IPS DF 4.7 (cell line): ENCODE data around the gene PPIL4.

ENCODE experiments used
- DNase-seq: peaks from one replicate; pipeline ENCODE4 v3.0.0-alpha.2; 2013; ENCODE audit warnings: low spot score; ENCODE audit errors: extremely low read depth

PPIL4 gene, protein sequence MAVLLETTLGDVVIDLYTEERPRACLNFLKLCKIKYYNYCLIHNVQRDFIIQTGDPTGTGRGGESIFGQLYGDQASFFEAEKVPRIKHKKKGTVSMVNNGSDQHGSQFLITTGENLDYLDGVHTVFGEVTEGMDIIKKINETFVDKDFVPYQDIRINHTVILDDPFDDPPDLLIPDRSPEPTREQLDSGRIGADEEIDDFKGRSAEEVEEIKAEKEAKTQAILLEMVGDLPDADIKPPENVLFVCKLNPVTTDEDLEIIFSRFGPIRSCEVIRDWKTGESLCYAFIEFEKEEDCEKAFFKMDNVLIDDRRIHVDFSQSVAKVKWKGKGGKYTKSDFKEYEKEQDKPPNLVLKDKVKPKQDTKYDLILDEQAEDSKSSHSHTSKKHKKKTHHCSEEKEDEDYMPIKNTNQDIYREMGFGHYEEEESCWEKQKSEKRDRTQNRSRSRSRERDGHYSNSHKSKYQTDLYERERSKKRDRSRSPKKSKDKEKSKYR

DNA sequence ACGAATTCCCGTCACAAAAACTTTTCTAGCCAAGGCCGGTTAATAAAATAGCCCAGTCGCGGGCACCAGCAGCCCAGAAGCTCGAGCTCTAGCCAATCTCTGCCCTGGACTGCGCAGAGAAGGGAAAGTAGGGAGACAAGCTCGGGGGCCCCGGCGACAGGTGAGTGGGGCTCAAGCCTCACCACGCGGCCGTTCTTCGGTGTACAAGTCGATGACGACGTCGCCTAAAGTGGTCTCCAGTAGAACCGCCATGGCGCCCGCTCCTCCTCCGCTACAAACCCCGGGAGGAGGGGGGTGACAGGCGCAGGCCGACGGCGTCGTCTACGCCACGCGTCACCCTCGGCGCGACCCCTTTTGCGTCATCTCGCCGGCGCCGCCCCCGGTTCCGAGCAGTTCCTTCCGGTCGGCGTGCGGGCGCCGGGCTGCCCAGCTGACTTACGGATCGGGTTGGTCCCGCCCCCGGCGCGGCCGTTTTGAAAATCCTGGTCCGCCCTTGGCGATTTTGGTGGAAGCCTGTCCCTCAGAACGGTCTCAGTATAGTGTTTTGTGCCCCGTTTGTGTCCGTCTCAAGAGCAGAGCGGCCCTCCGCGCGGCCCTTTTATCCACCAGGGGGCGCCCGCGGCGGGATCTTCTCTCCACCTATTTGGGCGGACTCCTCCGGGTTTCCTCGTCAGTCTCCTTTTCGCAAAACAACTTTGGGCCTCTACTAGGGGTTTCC, at the start of gene PPIL4:
PPIL4 (minus strand) TSS at position 290 of the 718 bp plus-strand sequence; CDS start at position 252, 38 bp downstream.
- peak; percentile 66 for DNase-seq

DNA sequence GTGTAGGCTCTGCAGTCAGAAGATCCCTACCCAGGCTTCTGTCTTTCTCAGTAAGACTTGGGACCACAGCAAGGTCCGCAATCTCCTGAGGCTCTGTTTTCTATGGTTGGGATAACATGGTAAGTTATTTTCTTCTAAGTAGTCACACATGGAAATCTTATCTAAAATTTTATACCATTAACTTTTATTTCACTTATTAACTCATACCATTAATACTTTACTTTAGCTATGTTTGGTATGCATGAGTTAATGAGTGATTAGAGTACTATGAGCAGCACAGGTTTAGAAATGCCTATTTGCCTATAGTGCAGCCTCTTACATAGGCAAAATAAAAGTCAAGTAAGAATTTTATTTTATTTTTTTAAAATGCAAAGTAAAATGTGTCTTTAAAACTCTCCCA, 47.6 kb upstream of the PPIL4 start:
- DNase-seq: no peak

DNA sequence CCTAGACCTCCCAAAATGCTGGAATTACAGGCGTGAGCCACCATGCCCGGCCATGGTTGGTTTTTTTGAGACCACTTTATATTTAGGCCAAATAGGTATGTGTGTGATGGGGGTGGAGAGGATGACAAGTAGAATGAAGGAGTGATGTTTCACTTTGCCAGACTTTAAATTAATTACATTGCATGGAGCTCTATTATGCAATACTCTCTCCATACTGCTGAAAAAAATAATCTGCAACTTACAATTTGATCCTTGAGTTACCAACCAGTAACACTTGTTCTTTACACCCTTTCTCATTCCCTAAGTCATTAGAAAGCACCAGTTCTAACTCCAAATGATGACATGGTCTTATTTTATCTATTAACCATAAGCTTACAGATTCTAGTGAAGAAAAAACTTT, 47.1 kb upstream of the PPIL4 start:
- no peak for DNase-seq

DNA sequence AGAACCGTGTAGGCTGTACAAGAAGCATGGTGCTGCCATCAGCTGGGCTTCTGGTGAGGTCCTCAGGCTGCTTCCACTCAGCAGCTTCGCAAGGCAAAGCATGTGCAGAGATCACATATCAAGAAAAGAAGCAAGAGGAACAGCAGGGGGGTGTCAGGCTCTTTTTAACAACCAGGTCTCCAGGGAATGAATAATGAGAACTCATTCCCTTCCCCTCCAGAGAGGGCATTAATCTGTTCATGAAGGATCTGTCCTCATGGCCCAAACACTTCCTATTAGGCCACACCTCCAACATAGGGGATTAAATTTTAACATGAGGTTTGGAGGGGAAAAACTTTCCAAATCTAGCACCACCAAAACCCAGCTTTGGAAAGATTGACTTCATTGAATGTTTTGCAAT, 40.3 kb upstream of the PPIL4 start:
- no peak for DNase-seq

DNA sequence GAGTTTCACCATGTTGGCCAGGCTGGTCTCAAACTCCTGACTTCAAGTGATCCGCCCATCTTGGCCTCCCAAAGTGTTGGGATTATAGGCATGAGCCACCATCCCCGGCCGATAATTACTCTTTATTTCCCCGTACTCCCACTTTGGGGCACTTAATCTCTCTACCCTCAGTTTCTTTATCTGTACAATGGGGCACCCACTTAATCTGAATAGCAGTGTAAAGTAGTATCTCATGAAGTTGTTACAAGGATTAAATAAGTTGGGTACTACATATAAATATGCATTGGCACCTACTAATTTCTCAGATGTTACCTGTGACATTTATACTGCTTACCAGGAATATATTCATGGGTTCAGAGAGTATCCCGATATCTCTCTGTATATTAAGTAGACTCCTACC, 35.5 kb upstream of the PPIL4 start:
- no peak for DNase-seq

DNA sequence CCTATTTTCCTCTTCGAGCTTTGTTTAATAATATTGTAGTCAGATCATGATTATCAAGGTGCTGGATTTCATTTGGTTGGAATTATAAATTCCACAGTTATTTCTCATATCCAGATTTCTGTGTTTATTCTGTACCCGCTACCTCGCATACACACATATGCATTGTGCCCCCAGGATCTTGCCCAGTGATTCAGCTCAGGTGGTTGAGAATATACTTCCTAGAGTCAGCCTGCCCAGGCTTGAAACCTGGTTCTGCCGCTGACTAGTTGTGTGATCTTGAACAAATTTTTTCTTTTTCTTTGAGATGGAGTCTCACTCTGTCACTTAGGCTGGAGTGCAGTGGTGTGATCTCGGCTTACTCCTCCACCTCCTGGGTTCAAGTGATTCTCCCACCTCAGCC, 35.0 kb upstream of the PPIL4 start:
- DNase-seq: no peak

DNA sequence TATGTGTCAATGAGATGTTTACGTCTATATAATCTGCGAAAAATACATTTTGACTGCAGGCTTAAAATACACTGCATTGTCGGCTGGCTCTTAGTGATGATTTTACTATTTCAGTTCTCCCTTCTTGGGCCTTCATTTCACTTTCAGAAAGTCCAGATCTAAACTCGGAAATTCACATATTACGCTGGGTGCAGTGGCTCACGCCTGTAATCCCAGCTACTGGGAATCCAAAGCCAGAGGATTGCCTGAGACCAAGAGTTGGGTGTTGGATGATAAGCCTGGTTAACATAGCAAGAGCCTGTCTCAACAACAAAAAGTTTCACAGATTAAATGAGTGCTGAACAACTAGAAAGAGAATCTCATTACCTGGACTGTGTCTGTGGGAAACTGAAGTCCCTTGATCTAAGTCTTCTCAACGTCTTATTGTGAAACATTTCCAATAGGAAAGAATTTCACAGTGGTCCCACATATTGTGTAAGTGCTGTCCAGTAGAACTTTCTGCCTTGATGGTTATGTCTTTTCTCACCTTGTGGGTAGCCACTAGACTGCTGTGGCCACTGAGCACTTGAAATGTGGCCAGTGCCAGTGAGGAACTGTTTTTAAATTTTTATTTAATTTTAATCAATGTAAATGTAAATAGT, 22.2 kb upstream of the PPIL4 start:
- DNase-seq: no peak

DNA sequence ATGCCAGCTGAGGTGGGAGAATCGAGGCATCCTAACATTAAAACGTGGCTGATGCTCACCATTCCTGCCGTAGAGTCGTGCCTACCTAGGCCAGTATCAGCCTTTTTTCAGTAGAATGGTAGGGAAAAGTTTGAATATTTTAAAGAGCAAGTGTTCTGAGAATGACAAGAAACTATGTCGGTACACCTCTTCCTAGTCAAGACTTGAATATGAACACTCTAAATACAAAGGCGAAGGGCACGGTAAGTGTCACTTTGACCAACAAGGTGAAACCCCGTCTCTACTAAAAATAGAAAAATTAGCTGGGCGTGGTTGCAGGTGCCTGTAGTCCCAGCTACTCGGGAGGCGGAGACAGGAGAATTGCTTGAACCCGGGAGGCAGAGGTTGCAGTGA, 21.3 kb upstream of the PPIL4 start:
- no peak for DNase-seq

DNA sequence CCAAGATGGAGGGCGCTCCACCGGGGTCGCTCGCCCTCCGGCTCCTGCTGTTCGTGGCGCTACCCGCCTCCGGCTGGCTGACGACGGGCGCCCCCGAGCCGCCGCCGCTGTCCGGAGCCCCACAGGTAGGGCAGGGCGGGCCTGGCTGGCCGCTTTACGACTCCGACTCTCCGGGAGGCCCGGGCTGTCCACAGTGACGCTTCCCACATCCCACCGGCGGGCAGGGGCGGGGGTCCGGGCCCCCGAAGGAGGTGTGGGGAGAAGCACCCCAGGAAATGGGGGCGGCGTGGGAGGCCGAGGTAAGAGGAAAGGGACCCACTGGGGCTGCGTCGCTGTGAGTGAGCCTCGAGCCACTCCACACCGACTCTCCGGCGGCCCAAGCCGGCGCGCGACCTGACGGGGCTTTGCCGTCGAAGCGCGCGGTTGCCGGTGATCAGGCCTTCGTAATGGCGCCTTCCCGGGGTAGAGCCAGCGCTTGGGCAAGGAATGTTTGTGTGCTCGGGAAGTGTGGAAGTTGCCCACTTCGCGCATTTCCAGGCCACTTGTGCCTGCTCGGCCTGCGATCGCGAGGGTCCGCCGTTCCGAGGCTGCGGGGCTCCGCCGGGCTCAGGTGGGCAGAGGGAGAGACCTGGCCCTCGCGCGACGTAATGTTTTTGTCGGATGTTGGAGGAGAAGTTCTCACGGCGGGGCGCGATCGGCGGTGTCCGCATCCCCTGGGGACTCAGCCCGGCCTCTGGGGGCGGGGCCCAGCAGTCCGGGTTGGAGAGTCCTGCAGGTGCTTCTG, 20.8 kb upstream of the PPIL4 start:
- DNase-seq: no peak

DNA sequence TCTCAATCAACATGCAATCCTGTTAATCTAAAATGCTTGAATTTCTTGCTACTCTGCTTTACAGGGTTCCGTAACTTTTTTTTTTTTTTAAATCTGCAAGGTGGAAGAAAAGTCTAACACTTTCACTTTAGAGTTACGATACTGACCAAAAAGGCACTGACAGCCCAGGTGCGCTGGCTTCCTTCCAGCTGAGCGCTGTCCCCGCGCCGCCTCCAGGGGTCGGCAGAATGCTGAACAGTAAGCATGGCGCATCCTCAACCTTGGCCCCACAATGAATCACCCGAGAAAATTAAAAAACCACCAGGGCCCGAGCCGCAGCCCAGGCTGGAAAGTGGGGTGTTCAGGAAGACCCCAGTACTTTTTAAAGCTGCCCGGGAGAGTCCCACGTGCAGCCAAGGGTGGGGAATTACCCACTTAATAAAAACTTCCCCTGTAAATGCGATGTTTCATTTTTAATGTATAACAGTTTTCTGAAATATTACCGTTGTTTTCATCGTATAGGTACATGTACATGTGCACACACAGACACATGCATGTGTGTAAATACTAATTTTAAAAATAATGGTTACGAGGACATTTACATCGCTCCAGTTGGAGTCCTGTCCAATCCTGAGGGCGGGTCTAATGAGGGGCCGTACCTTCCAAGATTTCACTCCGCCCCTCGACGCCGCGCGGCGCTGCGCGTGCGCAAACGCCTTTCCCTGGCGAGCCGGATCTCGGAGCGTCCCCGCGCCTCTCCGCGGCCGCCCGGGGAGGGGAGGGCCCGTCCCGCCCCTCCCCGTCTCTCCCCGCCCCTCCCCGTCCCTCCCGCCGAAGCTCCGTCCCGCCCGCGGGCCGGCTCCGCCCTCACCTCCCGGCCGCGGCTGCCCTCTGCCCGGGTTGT, 19.9 kb upstream of the PPIL4 start, which contains the start of gene GINM1:
GINM1 (plus strand) TSS at position 849 of the 883 bp plus-strand sequence. CDS start 40 bp downstream, outside the sequence.
- DNase-seq: peak; percentile 53

DNA sequence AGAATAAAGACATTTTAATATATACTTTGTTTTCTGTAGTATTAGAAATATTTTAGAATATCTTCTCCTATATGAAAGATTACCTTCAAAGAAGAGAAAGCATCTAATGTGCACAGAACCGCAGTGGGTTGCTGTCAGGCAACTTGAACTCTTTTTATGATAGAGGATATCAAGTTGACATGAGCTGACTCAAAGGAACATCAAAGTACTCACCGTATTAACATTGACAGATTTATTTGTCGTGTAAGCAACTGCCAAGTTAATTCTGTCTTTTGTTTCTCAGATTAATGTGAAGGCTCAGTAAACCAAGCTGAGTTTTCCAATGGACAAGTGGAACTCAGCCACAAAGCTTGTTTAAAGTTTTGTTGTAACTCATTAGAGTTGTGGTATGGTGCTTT, 18.1 kb upstream of the PPIL4 start:
- DNase-seq: no peak

DNA sequence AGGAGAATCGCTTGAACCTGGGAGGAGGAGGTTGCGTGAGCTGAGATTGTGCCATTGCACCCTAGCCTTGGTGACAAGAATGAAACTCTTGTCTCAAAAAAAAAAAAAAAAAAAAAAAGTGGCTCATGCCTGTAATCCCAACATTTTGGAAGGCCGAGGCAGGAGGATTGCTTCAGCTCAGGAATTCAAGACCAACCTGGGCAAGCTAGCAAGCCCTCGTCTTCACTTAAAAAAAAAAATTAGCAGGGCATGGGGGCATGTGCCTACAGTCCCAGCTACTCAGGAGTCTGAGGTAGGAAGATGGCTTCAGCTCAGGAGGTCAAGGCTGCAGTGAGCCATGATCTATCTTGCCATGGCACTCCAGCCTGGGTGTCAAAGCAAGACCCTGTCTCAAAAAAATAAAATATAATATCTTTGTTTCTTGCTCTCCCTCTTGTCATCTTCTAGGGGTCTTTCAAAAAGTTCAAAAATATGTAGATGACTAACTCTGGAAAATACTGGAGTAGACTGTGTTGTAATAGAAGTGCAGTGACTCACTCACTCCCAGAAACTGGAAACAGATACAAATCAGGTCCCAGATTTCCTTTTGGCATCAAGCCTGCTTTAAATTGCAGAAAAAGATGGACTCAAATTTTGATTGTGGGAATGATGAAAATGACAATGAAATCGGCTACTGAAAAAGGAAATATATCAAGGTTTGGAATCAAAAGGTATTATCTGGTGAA, 17.5 kb upstream of the PPIL4 start:
- DNase-seq: no peak

DNA sequence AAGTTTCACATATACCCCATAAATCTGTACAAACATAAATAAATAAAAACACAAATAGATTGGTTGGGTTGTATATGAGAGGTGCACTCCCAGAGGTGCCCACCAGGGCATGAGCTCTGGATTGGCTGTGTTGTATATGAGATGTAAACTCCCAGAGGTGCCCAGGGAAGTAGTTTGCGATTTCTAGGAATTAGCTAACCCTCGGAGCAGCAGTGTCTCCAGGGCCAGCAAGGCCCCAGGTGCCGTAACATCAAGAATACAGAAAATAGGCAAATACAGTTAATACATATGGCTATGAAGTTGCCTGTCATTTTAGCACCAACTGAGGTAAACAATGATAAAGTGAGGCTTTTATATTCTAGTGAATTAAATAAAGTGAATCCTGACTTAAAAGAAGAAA, 14.9 kb upstream of the PPIL4 start:
- DNase-seq: no peak

DNA sequence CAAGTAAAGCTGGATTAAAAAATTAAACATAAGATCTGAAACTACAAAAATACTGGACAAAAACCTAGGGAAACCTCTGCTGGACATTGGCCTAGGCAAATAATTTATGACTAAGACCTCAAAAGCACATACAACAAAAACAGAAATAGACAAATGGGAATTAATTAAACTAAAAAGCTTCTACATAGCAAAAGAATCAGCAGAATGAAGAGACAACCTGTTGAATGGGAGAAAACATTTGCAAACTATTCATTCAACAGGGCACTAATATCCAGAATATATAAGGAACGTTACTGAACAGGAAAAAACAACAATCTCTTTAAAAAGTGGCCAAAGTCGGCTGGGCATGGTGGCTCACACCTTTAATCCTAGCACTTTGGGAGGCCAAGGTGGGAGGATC, 13.5 kb upstream of the PPIL4 start:
- no peak for DNase-seq

DNA sequence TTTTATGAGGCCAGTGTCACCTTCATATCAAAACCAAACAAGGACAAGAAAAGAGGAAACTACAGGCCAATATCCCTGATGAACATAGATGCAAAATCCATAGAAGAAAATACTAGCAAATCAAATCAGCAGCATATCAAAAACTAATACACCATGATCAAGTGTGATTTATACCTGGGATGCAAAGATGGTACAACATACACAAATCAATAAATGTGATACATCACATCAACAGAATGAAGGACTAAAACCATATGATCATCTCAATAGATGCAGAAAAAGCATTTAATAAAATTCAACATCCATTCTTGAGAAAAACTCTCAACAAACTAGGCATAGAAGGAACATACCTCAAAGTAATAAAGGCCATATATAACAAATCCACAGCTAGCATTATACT, 12.2 kb upstream of the PPIL4 start:
- no peak for DNase-seq

DNA sequence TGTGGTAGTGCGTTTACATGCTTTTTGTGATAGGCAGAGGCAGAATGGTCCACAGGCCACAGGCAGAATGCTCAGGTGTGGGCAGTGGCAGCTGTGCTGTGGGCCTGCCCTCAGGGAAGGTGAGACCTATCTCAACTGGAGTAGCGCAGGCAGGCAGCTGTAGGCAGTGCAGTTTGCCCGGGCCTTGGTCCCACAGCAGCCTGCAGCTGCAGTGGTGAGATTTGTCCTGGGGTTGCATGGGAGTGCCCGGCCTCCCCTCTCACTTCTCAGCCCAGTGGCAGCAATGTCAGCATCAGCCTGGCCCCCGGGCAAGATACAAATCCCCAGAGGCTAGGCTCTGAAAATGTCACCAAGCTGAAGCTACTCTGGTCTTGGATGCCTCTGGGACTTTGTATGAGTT, 6.1 kb upstream of the PPIL4 start:
- no peak for DNase-seq

DNA sequence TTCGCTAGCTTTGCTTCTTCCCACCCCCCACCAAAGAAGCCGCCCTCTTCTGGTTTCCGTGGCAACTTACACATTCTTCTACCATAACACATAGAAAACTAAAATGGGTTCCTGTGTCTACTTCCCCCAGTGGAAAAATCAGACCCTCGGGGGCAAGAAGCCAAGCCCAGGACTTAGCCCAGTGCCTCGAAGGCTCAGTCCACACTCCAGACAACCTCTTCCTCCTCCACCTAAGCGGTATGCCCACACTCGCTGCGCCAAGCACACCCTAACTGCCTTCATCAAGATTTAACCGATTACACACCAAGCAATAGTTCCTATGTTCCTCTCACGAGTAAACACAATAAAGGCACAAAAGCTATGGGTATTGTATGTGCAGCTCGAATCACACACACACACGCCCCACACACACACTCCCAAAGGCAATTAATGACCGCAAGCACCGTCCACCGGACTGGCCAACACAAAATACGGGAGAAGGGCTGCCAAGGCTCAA, 537 bp downstream of the PPIL4 start:
- no peak for DNase-seq

DNA sequence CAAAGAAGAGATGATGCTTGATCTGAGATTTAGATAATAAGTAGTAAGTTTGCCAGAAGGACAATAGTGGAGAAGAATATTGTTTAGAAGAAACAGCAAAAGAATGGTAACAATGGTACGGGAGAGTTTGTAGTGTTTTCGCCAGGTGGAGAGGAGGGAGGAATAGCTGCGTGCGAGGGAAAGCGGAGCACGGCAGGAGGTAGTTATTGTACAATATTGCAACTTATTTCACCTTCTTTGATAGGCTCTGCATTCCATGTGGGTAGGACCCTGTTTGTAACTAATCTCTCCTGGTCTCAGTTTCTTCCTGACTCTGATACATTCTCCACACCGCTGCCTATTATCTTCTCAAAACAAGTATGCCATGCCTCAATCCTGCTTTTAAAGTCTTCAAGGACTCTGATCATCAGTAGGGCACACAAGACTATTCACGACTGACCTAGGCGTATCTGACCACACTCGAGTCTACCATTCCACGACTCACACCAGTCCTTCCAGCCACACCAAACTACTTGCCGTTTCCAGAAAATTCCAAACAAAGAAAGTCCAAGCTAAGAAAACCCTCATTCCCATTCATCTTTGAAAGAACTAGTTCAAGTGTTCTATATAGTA, 1.1 kb downstream of the PPIL4 start:
- DNase-seq: no peak

DNA sequence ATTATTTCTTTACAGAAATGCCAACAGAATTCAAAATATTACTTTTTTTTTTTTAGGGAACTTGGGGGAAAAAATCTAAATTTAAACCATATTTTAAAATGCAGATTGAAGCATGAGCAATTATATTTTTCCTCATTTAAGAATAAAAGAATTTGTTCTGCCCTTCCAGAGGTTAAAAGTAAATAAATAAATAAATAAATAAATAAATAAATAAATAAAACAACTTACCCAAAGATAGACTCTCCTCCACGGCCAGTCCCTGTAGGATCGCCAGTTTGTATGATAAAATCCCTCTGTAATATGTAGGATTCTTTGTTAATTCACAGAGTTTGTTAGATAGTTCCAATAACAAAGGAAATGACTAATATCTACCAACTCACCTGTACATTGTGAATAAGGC, 4.7 kb downstream of the PPIL4 start:
- DNase-seq: no peak
